Measurements from ENCODE around the gene DAW1. TPM values are rescaled to one million over a fixed set of nuclear protein-coding genes. Genes with fewer than 3 reads are reported as not detected.

The DAW1 gene
- total RNA-seq, 2 experiments from 2014 or later = not detected

DNA sequence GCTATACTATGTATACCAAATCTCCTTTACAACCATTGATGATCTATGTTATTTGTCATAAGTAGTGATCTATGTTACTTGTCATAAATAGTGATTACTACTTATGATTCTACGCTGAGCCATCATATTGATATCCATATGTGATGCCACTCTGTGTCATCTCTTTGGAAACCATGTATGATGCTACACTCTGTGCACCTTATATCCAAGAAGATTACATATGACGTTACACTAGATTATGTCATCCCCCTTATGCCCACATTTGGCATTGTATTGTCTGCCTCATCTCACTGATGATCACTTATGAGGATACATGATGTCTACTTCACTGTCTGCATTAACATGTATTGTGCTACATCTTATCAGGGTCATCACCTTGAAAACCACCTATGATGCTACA lies 42.9 kb downstream of the DAW1 start:
- H3K4me1 ChIP-seq (ENCODE audit: insufficient read depth, low read length) = no peaks in the 10 kb centered on the region
- TF ChIP-seq, protein P1, sequence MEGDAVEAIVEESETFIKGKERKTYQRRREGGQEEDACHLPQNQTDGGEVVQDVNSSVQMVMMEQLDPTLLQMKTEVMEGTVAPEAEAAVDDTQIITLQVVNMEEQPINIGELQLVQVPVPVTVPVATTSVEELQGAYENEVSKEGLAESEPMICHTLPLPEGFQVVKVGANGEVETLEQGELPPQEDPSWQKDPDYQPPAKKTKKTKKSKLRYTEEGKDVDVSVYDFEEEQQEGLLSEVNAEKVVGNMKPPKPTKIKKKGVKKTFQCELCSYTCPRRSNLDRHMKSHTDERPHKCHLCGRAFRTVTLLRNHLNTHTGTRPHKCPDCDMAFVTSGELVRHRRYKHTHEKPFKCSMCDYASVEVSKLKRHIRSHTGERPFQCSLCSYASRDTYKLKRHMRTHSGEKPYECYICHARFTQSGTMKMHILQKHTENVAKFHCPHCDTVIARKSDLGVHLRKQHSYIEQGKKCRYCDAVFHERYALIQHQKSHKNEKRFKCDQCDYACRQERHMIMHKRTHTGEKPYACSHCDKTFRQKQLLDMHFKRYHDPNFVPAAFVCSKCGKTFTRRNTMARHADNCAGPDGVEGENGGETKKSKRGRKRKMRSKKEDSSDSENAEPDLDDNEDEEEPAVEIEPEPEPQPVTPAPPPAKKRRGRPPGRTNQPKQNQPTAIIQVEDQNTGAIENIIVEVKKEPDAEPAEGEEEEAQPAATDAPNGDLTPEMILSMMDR (IDR thresholded peaks at IDR 0.05) = no peak
- Mint-ChIP-seq H3K9me3 (no peaks in the 10 kb centered on the region), H3K4me3 (no peak overlapping the region), H3K4me1 (ENCODE audit: low read depth) (no peaks in the 10 kb centered on the region), H3K36me3 (ENCODE audit: low read depth) (no peaks in the 10 kb centered on the region), H3K27ac (no peak overlapping the region), H3K27me3 (no peaks in the 10 kb centered on the region)
- ChIA-PET POLR2A (no interaction called here), CTCF (no interaction called here)
- H3K27me3 ChIP-seq (ENCODE audit: control insufficient read depth in 1 of 2, insufficient read depth in 2 of 2, low read length in 2 of 2) = no peaks in the 10 kb centered on the region
- no peak overlapping the region for H3K27ac ChIP-seq (ENCODE audit: low read depth in 1 of 2, low read length in 2 of 2)
- no peak overlapping the region for H3K4me3 ChIP-seq (ENCODE audit: low read length)
- no peak for ATAC-seq (ENCODE audit: poor library complexity)
- H3K9me3 ChIP-seq (ENCODE audit: control insufficient read depth in 1 of 2, insufficient read depth in 1 of 2, low read length in 2 of 2) = no peaks in the 10 kb centered on the region
- intact Hi-C loops (cut with DNase I, micrococcal nuclease) = no loop called here
- no peaks in the 10 kb centered on the region for H3K36me3 ChIP-seq (ENCODE audit: insufficient read depth, low read length)
- DNase-seq = no peak

DNA sequence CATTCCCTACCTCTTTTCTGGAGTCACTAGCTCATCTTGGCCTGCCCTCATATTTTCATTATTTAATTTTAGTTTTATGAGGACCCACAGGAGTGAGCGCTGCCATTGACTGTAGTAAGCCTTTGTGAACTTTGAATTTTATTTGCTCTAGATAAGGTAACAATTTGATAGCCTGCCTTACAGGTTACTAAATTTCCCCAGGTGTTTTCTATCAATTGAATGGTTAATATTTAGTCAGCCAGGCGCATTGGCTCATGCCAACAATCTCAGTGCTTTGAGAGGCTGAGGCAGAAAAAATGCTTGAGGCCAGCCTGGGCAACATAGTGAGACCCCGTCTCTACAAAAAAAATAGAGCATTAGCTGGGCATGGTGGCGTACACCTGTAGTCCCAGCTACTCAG lies 50.2 kb downstream of the DAW1 start:
- Mint-ChIP-seq H3K27me3 (peaks cover 18% of the 10 kb centered on the region), H3K27ac (no peak overlapping the region), H3K4me1 (ENCODE audit: low read depth) (no peaks in the 10 kb centered on the region), H3K4me3 (no peak overlapping the region), H3K9me3 (peaks cover 3% of the 10 kb centered on the region), H3K36me3 (ENCODE audit: low read depth) (no peaks in the 10 kb centered on the region)
- ChIA-PET POLR2A (no interaction called here), CTCF (no interaction called here)
- no peaks in the 10 kb centered on the region for H3K27me3 ChIP-seq (ENCODE audit: control insufficient read depth in 1 of 2, insufficient read depth in 2 of 2, low read length in 2 of 2)
- H3K4me3 ChIP-seq (ENCODE audit: low read length) = no peak overlapping the region
- H3K27ac ChIP-seq (ENCODE audit: low read depth in 1 of 2, low read length in 2 of 2) = no peak overlapping the region
- H3K36me3 ChIP-seq (ENCODE audit: insufficient read depth, low read length) = no peaks in the 10 kb centered on the region
- ATAC-seq (ENCODE audit: poor library complexity) (no peak), DNase-seq (no peak)
- intact Hi-C loops (cut with DNase I, micrococcal nuclease) = no loop called here
- TF ChIP-seq, protein P1 (IDR thresholded peaks at IDR 0.05) = no peak
- no peaks in the 10 kb centered on the region for H3K9me3 ChIP-seq (ENCODE audit: control insufficient read depth in 1 of 2, insufficient read depth in 1 of 2, low read length in 2 of 2)
- H3K4me1 ChIP-seq (ENCODE audit: insufficient read depth, low read length) = no peaks in the 10 kb centered on the region

DNA sequence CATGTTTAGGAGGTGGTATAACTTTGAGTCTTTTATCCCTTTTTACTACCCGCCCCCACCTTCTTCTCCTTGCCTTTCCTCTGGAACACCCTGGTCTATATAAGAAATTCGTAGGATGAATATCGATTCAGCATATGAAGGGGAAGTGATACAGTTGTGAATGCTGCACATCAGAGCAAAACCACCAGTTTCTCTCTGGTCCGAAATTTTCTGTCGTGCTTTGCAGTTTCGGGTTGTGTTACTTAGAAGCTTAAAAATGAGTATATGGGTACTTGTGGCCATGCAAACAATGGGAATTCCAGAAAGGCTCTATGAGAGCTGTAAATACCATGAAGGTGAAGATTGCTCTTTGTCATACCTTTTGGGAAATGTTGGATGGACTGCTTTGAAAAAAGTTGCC lies 60.6 kb downstream of the DAW1 start:
- no peak for DNase-seq
- ATAC-seq (ENCODE audit: poor library complexity) = no peak
- POLR2A ChIA-PET = no interaction called here
- no peaks in the 10 kb centered on the region for H3K4me1 ChIP-seq (ENCODE audit: insufficient read depth, low read length)
- no peaks in the 10 kb centered on the region for H3K36me3 ChIP-seq (ENCODE audit: insufficient read depth, low read length)
- H3K27me3 Mint-ChIP-seq = no peaks in the 10 kb centered on the region
- H3K36me3 Mint-ChIP-seq (ENCODE audit: low read depth) = no peaks in the 10 kb centered on the region
- no peak overlapping the region for H3K4me3 Mint-ChIP-seq
- H3K9me3 Mint-ChIP-seq = peaks cover 2% of the 10 kb centered on the region
- H3K9me3 ChIP-seq (ENCODE audit: control insufficient read depth in 1 of 2, insufficient read depth in 1 of 2, low read length in 2 of 2) = no peaks in the 10 kb centered on the region
- no peak overlapping the region for H3K27ac Mint-ChIP-seq
- H3K4me1 Mint-ChIP-seq (ENCODE audit: low read depth) = no peaks in the 10 kb centered on the region
- TF ChIP-seq, protein P1 (IDR thresholded peaks at IDR 0.05) = no peak
- H3K4me3 ChIP-seq (ENCODE audit: low read length) = no peak overlapping the region
- H3K27ac ChIP-seq (ENCODE audit: low read depth in 1 of 2, low read length in 2 of 2) = no peak overlapping the region
- intact Hi-C loops (cut with DNase I, micrococcal nuclease) = no loop called here
- no peaks in the 10 kb centered on the region for H3K27me3 ChIP-seq (ENCODE audit: control insufficient read depth in 1 of 2, insufficient read depth in 2 of 2, low read length in 2 of 2)
- CTCF ChIA-PET = no interaction called here

Measured in CD4-positive, alpha-beta T cell (primary cell).